ENCODE results near the gene FNDC3B. TPM values are rescaled to one million over a fixed set of nuclear protein-coding genes. Genes with fewer than 3 reads are reported as not detected.

The FNDC3B gene
- total and polyA plus RNA-seq, 2 of the 8 experiments (the other 6 are each of a cell fraction or from before 2014, with no cell fraction given): 14.1 to 44.4 TPM

- TF ChIP-seq MAX (IDR thresholded peaks at IDR 0.05) (no peak), CHD2 (IDR thresholded peaks at IDR 0.05; ENCODE audit: low read length) (no peak), USF2 (IDR thresholded peaks at IDR 0.05; ENCODE audit: low read length) (no peak), RNF2 (IDR thresholded peaks at IDR 0.05; ENCODE audit: borderline replicate concordance, low read depth, low read length, missing control alignments, poor library complexity, severe bottlenecking) (no peak), POLR2A (IDR thresholded peaks at IDR 0.05; ENCODE audit: control extremely low read depth in 1 of 2, low read depth in 2 of 2, low read length in 2 of 2) (peak; percentile 30 to 67; a peak in 2 of 3 replicates), RFX5 (IDR thresholded peaks at IDR 0.05; ENCODE audit: borderline replicate concordance, low read depth, low read length) (no peak), SIRT6 (IDR thresholded peaks at IDR 0.05; ENCODE audit: low read length) (no peak), RBBP5 (IDR thresholded peaks at IDR 0.05; ENCODE audit: borderline replicate concordance, low read depth, low read length) (no peak)
Measured at GRCh38 chr3:172098698-172099494, 59.5 kb downstream of the FNDC3B start (continued).
